ENCODE measurements around the gene SLC16A3.

SLC16A3 gene

GRCh38 chr17:82224666-82225065 is 4.2 kb upstream of the SLC16A3 start:
- DNase-seq = no peak

GRCh38 chr17:82225368-82226029 is 3.3 kb upstream of the SLC16A3 start:
- DNase-seq = no peak

- DNase-seq = no peak
These were observed 2.6 kb upstream of the SLC16A3 start for GRCh38 chr17:82226146-82226808.

GRCh38 chr17:82226809-82227628 is 1.8 kb upstream of the SLC16A3 start:
- no peak for DNase-seq

- DNase-seq = no peak
These were observed 1.1 kb upstream of the SLC16A3 start for GRCh38 chr17:82227629-82228277.

GRCh38 chr17:82228278-82228841 is 482 bp upstream of the SLC16A3 start:
- peak; percentile 63 for DNase-seq

GRCh38 chr17:82229698-82230608 is 1.1 kb downstream of the SLC16A3 start:
- no peak for DNase-seq

GRCh38 chr17:82230609-82231311 is 1.9 kb downstream of the SLC16A3 start:
- DNase-seq = peak; percentile 35

GRCh38 chr17:82231312-82231561 is 2.4 kb downstream of the SLC16A3 start:
- DNase-seq = no peak

GRCh38 chr17:82231562-82232321 is 2.9 kb downstream of the SLC16A3 start:
- DNase-seq = peak; percentile 51

- DNase-seq = no peak
These were observed 3.5 kb downstream of the SLC16A3 start for GRCh38 chr17:82232322-82232820.

GRCh38 chr17:82232876-82233785 is 4.3 kb downstream of the SLC16A3 start:
- DNase-seq = no peak

GRCh38 chr17:82234211-82235055 is 5.6 kb downstream of the SLC16A3 start:
- no peak for DNase-seq

- DNase-seq = no peak
These were observed 6.4 kb downstream of the SLC16A3 start for GRCh38 chr17:82235056-82235774.

GRCh38 chr17:82235775-82236141 is 6.9 kb downstream of the SLC16A3 start:
- DNase-seq = no peak

- no peak for DNase-seq
These were observed 7.5 kb downstream of the SLC16A3 start for GRCh38 chr17:82236142-82236971.
